GM10847 (cell line): ENCODE results near the gene DLX5.

ENCODE experiments used
- POLR2A ChIP-seq: IDR thresholded peaks from 2 replicates; pipeline ENCODE4 v1.6.1; 2011; ENCODE audit not compliant: insufficient read length; ENCODE audit errors: extremely low read depth

Gene DLX5

DNA sequence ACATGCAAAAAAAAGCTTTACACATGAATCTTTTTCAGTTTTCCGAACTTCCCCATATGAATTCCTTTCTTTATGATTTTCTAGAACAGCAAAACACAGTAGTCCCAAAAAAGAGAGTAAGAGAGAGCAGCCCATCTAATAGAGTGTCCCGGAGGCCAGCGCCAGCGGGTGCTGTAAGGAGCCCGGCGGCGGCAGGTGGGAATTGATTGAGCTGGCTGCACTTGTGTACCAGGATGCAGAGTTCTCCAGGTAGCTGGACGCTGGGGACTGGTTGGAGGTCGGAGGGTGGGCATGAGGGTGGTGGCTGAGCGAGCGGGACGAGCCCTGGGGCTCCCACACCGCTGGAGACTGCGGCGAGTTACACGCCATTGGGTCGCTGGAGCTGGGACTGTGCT lies 4.0 kb downstream of the DLX5 start:
- TF ChIP-seq POLR2A = no peak

GRCh38 chr7:97019710-97020225 lies 4.9 kb downstream of the DLX5 start:
- no peak for TF ChIP-seq POLR2A

DNA sequence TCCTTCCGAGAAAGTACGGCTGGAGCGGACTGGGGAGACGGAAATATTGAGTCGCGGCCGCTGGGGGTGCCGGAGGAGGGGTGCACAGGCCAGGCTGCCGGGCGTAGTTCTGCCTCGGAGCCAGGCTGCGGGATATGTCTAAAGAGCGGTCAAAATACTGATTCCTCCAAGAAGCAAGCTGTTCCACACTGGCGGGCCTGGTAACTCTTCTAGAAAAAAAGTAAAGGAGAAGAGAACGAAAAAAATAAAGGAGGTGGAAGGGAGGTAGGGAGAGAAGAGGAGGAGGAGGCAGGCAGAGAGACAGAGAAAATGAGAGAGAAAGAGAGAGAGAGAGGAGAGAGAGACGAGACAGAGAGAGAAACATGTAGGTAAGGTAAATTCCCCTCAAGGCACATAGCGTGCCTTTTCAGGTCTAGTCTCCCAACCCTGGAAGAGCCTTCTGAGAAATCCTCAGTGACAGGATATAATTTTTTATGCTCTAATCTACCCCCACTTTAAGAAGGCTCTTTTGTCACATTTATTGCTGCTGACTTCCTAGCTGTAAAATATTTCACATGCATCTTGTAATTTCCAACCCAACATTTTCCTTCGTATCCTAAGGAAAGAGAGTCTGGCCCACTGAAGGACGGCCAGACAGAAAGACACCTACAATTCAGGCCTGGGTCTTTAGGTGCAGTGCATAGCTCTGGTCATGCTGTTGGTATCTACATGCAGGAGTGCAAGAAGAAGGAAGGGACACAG lies 5.7 kb downstream of the DLX5 start:
- no peak for TF ChIP-seq POLR2A

- no peak for TF ChIP-seq POLR2A
These were observed 6.5 kb downstream of the DLX5 start for GRCh38 chr7:97018126-97018601.

- no peak for TF ChIP-seq POLR2A
These were observed 7.2 kb downstream of the DLX5 start for GRCh38 chr7:97017192-97018125.

DNA sequence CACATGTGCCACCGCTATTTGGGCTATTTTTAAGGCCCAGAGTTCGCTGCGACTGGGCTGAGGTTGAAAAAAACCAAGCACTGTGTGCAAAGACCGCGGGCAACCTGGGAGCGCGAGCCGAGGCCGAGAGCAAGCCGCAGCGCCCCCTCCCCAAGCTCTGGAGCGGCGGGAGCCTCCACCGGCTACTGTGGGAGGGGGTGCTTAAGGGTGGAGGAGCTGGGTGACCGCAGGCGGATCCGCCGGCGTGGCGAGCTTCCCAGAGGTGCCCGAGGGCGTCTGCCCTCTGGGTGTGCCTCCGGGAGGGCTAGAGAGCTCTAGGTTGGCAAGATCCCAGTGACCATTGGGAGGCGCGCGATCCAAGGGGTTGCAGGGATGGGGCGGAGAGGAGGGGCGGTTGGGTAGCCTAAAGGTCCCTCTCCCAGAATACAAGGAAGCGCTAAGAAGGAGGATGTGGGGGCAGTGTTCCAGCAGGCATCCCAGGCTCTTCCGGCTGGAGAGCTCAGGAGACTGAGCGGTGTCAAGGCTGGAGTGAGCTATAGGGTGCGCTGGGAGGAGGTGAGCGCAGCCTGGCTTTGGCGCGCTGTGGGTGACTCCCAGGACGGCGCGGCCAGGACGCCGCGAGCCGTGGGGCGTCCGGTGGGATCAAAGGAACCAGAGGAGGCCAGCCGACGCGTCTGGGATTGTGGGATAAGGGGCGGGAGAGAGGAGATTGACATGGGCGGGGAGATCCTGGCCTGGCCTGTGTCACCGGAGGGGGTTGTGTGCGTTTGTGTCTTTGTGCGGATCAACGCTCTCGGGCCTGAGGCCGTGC lies 8.0 kb downstream of the DLX5 start:
- no peak for TF ChIP-seq POLR2A

- no peak for TF ChIP-seq POLR2A
These were observed 8.8 kb downstream of the DLX5 start for GRCh38 chr7:97015756-97016380.

GRCh38 chr7:97015279-97015678 lies 9.4 kb downstream of the DLX5 start:
- no peak for TF ChIP-seq POLR2A

- no peak for TF ChIP-seq POLR2A
These were observed 10.4 kb downstream of the DLX5 start for GRCh38 chr7:97014145-97014750.

DNA sequence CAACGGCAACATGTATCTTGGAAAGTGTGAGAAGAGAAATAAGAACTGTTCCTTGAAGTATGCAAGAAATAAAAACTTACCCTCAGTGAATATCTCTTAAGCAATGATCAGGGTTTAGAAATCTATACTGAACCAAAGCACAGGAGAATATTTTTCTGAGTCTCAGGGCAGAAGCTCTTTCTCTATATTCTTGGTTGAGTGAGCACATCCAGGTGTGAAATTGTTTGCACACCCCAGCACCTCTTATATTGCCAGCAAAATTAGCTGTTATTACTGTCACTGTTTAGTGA lies 10.8 kb downstream of the DLX5 start:
- no peak for TF ChIP-seq POLR2A

GRCh38 chr7:97013134-97013844 lies 11.3 kb downstream of the DLX5 start:
- no peak for TF ChIP-seq POLR2A

DNA sequence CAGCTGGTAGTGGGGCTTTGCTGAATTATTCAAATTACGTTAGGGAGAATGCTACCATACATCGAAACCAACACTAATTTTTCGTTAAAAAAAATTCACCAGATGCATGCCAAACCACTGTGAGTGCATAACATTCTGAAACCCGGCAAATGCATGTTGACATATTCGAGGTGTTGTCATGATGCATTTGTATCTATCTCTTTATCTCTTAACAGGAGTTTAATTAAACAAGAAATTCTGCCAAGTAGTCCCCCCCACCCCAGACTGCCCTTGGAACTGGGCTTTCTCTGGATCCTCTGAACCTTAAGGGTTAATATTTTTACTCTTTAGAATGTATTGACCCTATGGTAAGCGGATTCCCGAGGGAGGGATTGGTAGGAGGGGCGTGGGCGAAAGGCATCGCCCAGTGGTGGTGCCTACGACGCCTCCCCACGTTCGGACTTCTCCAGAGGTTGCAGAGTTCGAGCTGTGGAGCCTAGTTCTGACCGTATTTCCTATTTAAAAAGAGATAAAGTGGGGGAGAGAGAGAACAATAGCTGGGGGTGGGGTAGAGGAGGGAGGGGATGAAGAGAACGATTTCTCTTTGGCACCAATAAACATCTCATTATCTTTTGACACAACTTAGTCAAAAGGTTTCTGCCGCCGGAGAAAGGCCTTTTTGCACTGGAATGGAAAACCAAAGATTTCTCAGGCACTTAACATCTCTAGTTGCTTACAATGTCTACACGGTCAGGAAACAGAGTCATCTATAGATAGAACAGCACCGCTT lies 12.1 kb downstream of the DLX5 start:
- no peak for TF ChIP-seq POLR2A
